ENCODE data around the gene WDR44.

WDR44 gene

DNA sequence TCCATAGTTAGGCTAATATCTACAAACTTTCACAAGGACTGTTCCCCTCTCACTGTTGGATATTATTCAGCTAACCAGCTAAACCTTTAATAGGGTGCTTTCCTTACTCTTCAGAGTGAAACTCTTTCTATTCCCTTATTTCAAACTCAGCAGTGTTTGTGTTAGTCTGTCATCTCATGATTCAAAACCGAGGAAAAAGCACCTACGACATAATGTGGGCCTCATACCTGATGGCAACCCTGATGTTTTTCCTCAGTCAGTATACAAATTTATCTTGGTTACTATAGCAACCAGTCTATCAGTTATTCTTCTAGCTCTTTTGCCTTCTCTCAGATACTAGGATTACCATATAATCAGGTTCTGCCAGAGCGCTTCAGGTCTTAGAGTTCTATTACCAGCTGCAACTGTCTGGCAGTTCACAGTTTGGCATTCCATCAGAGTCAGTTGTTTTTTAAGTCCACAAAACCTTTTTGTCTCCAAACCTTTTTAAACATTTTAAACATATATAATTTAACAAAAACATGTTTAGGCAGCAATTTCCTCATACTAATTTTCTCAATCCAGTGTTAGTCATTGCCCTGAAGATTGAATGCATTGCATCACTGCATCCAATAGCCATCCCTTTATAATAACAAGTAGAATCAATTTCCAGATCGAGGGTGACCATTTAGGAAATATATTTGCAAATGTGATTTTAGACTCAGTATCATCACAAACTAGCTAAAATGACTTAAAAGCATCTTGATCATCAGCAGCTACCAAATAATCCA, 7.4 kb downstream of the WDR44 start:
- no peak overlapping the region for H3K27ac ChIP-seq
- H3K4me3 ChIP-seq = no peak overlapping the region
- TF ChIP-seq Cebpa-rat (IDR thresholded peaks at IDR 0.05) = no peak
- H3K9ac ChIP-seq = no peak overlapping the region
- no peak overlapping the region; a peak in 1 of 22 replicates for H3K4me2 ChIP-seq
- no peaks in the 10 kb centered on the region for H3K36me3 ChIP-seq
- no peaks in the 10 kb centered on the region for H3K27me3 ChIP-seq
- no peaks in the 10 kb centered on the region for H3K9me3 ChIP-seq (replicated peaks in 1 of 11)
- H3K4me1 ChIP-seq = peaks cover 22 to 68% (median 38%) of the 10 kb centered on the region in 10 experiments
- peaks cover 0 to 75% (median 7%) of the 10 kb centered on the region in 11 experiments; a peak in 8 of 22 replicates for H4K20me1 ChIP-seq

DNA sequence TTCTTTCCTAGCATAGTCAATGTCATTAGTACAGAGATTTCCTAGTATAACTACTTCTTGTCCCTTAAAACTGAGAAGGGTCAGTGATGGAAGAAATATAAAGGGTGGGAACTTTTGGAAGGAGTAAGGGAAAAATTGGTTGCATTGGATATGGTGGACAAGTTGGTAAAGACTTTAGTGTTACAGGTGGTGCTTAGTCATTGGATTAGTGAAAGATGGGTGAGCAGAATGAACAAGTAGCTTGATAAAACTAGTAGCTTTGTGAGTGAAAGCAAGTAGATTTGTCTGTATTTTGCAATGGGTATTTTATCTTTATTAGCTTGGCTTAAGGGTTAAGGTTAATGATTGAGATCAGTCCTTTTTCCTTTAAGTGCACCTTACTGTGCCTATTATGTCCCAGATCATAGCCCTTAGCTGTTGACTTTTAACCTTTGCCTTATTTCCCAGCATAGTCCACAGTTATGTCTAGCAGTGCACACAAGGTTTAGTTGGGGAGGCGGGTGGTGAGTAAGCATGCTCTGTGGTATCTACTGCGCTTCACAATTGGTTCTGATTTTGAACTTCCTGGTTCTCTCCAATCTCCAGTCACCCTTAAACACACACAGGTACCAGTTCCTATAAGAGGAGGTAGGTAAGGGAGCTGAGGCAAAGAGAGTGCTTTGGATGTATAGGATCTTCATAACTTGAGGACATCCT, 9.5 kb downstream of the WDR44 start:
- TF ChIP-seq Cebpa-rat (IDR thresholded peaks at IDR 0.05) = no peak
- Histone ChIP-seq H3K4me2 (peak overlapping the region in 5 of 11 experiments; percentile 1 to 49 (median 28); a peak in 5 of 22 replicates), H3K4me1 (peaks cover 9 to 51% (median 20%) of the 10 kb centered on the region in 10 experiments), H3K27me3 (no peaks in the 10 kb centered on the region), H4K20me1 (peaks cover 0 to 69% (median 7%) of the 10 kb centered on the region in 11 experiments; a peak in 8 of 22 replicates), H3K9me3 (replicated peaks in 1 of 11) (no peaks in the 10 kb centered on the region), H3K27ac (no peak overlapping the region), H3K36me3 (no peaks in the 10 kb centered on the region), H3K4me3 (no peak overlapping the region), H3K9ac (no peak overlapping the region)

DNA sequence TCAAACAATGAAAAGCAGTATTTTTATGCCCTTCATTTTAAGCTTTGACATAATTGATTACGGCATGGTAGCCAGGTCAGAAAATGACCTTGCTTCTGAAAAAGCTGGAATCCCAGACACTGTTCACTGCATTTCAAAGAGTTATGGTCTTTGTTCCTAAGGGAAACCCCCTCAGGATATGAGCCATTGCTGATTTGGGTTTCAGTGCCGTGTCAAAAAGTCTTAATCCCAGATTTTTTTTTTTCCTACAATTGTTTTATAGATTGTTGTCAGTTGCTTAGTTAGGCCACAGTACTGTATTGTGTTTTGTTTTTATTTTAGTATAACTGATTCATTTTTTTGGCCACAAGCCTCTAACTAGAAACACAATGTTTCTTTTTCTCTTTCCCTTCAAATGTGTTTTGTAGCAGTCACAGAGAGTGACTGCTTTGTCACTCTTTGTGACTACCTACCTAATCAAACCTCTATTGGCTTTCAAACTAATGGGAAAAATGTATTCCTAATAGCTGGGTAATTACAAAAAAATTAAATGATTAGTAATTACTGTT, 10.3 kb downstream of the WDR44 start:
- Histone ChIP-seq H3K4me2 (no peak overlapping the region), H3K4me1 (peaks cover under 1 to 45% (median 17%) of the 10 kb centered on the region in 10 experiments; a peak in 18 of 20 replicates), H3K27me3 (no peaks in the 10 kb centered on the region), H3K9me3 (replicated peaks in 1 of 11) (no peaks in the 10 kb centered on the region), H3K4me3 (no peak overlapping the region), H3K36me3 (no peaks in the 10 kb centered on the region), H4K20me1 (peaks cover 0 to 68% (median 4%) of the 10 kb centered on the region in 11 experiments; a peak in 8 of 22 replicates), H3K9ac (no peak overlapping the region), H3K27ac (no peak overlapping the region)
- TF ChIP-seq Cebpa-rat (IDR thresholded peaks at IDR 0.05) = no peak

DNA sequence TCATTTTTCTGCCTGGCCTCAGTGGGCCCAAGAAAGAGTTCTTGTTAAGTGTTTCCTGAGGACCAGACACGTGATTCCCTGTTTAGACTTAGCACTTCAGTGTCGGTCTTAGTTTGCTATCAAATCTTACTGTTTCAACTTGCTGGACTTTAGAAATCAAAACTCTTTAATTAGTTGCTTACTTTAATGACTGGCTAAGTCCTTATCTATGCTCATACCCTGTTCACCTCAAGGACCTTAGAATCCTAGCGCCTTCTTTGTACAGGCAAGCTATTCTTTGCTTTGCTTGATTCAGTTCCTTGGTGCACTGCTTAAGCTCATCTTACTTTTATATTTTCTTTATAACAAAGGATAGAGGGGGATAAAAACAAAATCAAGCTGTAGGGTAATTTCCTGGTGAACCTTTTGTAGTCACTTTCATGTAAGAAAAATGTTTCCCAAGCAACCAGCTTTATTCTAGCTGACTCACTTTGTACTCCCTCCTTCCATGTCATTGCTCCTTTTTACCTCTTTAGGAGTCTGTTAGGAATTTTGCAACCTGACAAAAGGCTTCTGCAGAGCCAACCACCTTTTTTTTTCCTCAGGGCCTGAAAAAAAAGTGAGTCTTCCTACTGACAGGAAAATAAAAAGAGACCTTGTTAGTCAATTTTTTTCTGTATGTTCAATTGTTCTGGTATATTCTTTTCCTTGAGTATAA, 14.7 kb downstream of the WDR44 start:
- H3K9ac ChIP-seq = no peak overlapping the region
- peaks cover 0 to 73% (median 10%) of the 10 kb centered on the region in 11 experiments; a peak in 12 of 22 replicates for H4K20me1 ChIP-seq
- H3K36me3 ChIP-seq = no peaks in the 10 kb centered on the region
- H3K4me1 ChIP-seq = peaks cover 0 to 10% (median 5%) of the 10 kb centered on the region in 10 experiments; a peak in 6 of 20 replicates
- H3K9me3 ChIP-seq (replicated peaks in 1 of 11) = no peaks in the 10 kb centered on the region
- no peak overlapping the region for H3K27ac ChIP-seq
- no peaks in the 10 kb centered on the region for H3K27me3 ChIP-seq
- TF ChIP-seq Cebpa-rat (IDR thresholded peaks at IDR 0.05) = no peak
- 0 out of 22 replicates have a peak overlapping the region, but pooled peaks of 2 of the 11 experiments have one; percentile 4 to 7 for H3K4me2 ChIP-seq
- no peak overlapping the region for H3K4me3 ChIP-seq

DNA sequence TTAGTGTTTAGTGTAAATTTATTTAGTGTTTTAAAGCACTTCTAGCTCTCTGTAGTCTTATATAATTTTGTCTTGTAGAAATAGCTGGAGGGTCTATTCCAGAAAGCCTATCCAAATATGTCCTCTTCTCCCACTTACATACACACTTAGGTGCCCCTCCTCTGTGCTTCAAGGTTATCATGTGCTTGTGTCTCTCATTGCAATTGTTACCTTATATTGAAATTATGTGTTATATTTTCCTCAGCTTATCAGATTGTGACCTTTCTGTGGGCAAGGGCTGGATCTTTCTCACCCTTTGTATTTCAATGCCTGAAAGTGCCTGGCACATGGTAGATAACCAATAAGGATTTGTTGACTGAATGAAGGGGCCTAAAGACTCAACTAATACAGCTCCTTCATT, 18.4 kb downstream of the WDR44 start:
- no peak overlapping the region for H3K4me3 ChIP-seq
- no peak overlapping the region for H3K9ac ChIP-seq
- H3K27me3 ChIP-seq = no peaks in the 10 kb centered on the region
- no peaks in the 10 kb centered on the region for H3K9me3 ChIP-seq (replicated peaks in 1 of 11)
- no peak overlapping the region for H3K27ac ChIP-seq
- H3K4me2 ChIP-seq = no peak overlapping the region
- peaks cover 0 to 64% (median 9%) of the 10 kb centered on the region in 11 experiments; a peak in 10 of 22 replicates for H4K20me1 ChIP-seq
- no peak for TF ChIP-seq Cebpa-rat (IDR thresholded peaks at IDR 0.05)
- no peaks in the 10 kb centered on the region for H3K36me3 ChIP-seq
- H3K4me1 ChIP-seq = peaks cover 0 to 8% (median 1%) of the 10 kb centered on the region in 10 experiments; a peak in 3 of 20 replicates

DNA sequence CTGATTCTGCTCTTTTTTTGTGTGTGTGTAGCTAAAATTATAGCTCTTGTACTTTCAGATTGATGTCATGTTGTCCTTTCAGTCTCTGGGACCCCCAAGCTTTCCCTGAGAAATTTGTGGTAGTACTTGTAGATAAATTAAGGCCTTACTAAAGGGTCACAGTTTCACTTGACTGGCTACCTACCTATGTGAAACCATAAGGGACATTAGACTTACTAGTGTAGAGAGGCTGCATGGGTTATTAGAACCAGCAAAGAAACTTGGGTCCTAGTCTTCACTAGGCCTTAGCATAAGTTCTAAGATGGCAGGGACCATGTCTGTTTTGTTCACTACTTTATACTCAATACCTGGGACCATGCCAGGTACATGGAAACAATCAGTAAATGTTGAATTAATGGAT, 21.4 kb downstream of the WDR44 start:
- TF ChIP-seq Cebpa-rat (IDR thresholded peaks at IDR 0.05) = no peak
- no peaks in the 10 kb centered on the region for H3K9me3 ChIP-seq (replicated peaks in 1 of 11)
- no peak overlapping the region for H3K9ac ChIP-seq
- H3K36me3 ChIP-seq = no peaks in the 10 kb centered on the region
- H3K4me2 ChIP-seq = no peak overlapping the region
- peaks cover 0 to 44% (median 0%) of the 10 kb centered on the region in 11 experiments; a peak in 8 of 22 replicates for H4K20me1 ChIP-seq
- no peak overlapping the region for H3K27ac ChIP-seq
- H3K4me1 ChIP-seq = no peaks in the 10 kb centered on the region
- no peak overlapping the region for H3K4me3 ChIP-seq
- no peaks in the 10 kb centered on the region for H3K27me3 ChIP-seq

DNA sequence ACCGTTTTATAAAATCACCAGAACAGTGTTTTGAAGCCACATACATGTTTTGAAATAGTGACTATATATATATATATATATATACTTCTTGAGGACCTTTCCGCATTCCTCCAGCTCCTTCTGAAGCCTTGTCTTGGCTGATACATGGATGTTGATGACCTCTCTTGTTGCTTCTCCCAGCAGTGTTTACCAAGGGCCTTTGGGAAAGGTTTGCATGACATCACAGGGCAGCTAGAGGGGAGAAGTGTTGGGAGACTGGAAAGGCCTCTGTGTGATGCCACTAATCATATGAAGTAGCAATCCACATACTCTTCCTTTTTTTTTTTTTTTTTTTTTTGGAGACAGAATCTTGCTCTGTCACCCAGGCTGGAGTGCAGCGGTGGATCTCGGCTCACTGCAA, 22.5 kb downstream of the WDR44 start:
- Histone ChIP-seq H4K20me1 (peaks cover 0 to 34% (median 0%) of the 10 kb centered on the region in 11 experiments; a peak in 9 of 22 replicates), H3K9me3 (replicated peaks in 1 of 11) (no peaks in the 10 kb centered on the region), H3K4me1 (no peaks in the 10 kb centered on the region), H3K4me2 (no peak overlapping the region), H3K27ac (no peak overlapping the region), H3K27me3 (no peaks in the 10 kb centered on the region), H3K4me3 (no peak overlapping the region), H3K36me3 (no peaks in the 10 kb centered on the region), H3K9ac (no peak overlapping the region)
- TF ChIP-seq Cebpa-rat (IDR thresholded peaks at IDR 0.05) = no peak

DNA sequence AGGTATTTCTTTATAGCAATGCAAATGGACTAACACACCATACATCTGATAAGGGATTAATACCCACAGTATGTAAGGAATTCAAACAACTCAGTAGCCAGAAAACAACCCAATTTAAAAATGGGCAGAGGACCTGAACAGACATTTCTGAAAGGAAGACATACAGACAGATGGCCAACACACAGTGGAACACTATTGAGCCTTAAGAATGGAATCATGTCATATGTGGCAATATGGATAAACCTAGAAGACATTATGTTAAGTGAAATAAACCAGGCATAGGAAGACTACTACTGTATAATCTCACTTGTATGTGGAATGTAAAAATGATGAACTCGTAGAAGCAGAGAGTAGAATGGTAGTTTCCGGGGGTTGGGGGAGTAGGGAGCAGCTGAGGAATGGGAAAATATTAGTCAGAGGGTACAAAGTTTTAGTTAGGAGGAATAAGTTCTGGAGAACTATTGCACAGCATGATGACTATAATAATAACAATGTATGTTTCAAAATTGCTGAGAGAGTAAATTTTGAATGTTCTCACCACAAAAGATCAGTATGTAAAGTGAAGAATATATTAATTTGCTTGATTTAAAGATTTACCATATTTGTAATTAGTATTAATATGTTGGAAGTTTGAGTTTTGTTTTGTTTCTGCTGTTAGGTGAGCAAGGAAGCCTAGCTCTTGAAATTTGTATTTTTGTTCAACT, 25.2 kb downstream of the WDR44 start:
- no peak for TF ChIP-seq Cebpa-rat (IDR thresholded peaks at IDR 0.05)
- Histone ChIP-seq H3K27ac (no peak overlapping the region), H3K4me3 (no peak overlapping the region), H3K36me3 (no peaks in the 10 kb centered on the region), H3K4me2 (no peak overlapping the region), H3K4me1 (no peaks in the 10 kb centered on the region), H3K27me3 (no peaks in the 10 kb centered on the region), H3K9me3 (replicated peaks in 1 of 11) (no peaks in the 10 kb centered on the region), H4K20me1 (peaks cover 0 to 12% (median 0%) of the 10 kb centered on the region in 11 experiments; a peak in 3 of 22 replicates), H3K9ac (no peak overlapping the region)

All from BLaER1 treated with 17β-estradiol and CSF1 and Interleukin-3, amounts not matched to agents 10 nM and 100 nM (cell line).